Fibroblast of villous mesenchyme (primary cell): ENCODE results near the gene RDX. TPM values are rescaled to one million over a fixed set of nuclear protein-coding genes. Genes with fewer than 3 reads are reported as not detected.
A peak's percentile ranks its signal among the peaks of the same experiment; 100 is the strongest.
"Not testable (repeated sequence)": the region's sequence is repeated elsewhere in the genome, so short reads cannot be mapped to it uniquely, and the experiment has no call there.

Experiments
- DNase-seq: peaks from one replicate; pipeline ENCODE4 v3.0.0-alpha.2; 2010; ENCODE audit warnings: low read depth
- H3K4me3 ChIP-seq: 2 replicates; pipeline ENCODE4 v1.5.1; 2011; ENCODE audit warnings: low read depth, mild to moderate bottlenecking, low read length
- total RNA-seq: library from RNA; depleted of rRNA; stranded (reverse); fragments of >200 nt; gene quantifications from 2 replicates; pipeline ENCODE4 v1.2.3, GENCODE V29; 2012
- TF ChIP-seq, protein P1 (sequence below): IDR thresholded peaks from 2 replicates; pipeline ENCODE4 v1.5.1; 2012; ENCODE audit warnings: low read depth, mild to moderate bottlenecking, low read length; ENCODE audit not compliant: insufficient read depth

RDX gene
- total RNA-seq, 1 donor, result 84.2 TPM

DNA sequence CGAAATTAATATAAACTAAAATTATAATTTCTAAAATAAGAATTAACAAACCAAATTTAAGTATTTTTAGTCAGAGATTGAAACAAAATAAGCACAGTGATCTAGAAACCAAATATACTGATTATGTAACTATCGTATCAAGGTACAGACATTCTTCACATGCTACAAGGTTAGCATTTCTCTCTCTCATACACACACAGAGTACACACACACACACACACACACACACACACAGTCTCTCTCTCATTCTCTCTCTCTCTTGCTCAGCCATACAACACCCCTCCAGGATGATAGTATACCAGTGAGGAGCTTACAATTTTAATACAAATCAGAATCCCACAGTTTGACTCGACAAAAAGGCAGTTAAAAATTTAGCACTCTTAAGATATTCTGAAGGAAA is 66.0 kb downstream of the RDX start:
- H3K4me3 ChIP-seq, result no peak overlapping the region
- TF ChIP-seq, protein P1, sequence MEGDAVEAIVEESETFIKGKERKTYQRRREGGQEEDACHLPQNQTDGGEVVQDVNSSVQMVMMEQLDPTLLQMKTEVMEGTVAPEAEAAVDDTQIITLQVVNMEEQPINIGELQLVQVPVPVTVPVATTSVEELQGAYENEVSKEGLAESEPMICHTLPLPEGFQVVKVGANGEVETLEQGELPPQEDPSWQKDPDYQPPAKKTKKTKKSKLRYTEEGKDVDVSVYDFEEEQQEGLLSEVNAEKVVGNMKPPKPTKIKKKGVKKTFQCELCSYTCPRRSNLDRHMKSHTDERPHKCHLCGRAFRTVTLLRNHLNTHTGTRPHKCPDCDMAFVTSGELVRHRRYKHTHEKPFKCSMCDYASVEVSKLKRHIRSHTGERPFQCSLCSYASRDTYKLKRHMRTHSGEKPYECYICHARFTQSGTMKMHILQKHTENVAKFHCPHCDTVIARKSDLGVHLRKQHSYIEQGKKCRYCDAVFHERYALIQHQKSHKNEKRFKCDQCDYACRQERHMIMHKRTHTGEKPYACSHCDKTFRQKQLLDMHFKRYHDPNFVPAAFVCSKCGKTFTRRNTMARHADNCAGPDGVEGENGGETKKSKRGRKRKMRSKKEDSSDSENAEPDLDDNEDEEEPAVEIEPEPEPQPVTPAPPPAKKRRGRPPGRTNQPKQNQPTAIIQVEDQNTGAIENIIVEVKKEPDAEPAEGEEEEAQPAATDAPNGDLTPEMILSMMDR, result no peak
- no peak for DNase-seq

DNA sequence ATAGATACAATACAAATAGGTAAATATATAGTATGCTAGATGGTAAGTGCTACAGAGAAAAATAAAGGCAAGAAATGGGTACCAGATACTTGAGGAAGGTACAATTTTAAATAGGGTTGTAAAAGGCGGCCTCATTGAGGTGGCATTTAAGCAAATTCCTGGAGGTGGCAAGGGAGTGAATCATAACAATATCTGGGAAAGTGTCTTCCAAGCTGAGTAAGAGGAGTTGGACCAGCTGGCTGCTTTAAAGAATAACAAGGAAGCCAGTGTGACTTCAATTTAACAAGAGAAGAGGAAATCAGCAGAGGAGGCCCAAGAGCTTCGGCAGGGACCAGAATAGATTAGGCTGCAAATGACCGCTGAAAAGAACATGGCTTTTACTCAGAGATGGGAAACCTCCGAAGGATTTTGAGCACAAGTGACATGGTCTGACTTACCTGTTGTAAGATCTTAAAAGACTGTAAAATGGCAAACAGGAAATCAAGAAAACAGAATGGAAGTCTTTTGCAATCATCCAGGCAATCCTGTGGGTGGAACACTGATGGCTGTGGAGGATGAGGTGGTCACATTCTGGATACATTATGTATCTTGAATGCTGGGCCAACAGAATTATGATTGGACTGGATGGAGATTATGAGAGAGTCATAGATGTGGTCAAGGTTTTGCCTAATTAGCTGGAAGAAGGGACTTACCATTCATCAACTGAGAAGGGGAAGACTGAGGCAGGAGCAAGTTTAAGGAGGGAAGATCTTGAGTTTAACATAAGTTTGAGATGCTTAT is 77.2 kb downstream of the RDX start:
- no peak for DNase-seq
- TF ChIP-seq, protein P1, result no peak
- H3K4me3 ChIP-seq, result no peak overlapping the region

DNA sequence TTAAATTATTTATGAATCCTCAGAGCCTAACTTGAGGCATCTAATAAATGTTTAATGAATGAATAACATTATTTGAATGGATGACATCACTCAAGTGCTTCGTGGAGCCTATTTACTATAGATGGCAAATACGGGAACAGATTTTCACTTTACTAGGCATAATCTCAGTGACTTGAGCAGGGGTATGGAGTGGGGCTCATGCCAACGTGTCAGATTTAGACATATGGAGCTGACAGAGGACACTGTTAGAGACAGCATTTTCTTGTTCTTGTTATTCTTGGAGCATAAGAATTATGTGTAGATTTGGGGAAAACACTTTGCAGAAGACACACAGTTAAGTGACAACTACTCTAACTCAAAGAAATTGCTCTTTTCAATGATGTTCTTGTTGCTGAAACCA is 78.5 kb downstream of the RDX start:
- TF ChIP-seq, protein P1, result no peak
- H3K4me3 ChIP-seq, result no peak overlapping the region
- DNase-seq, result no peak

DNA sequence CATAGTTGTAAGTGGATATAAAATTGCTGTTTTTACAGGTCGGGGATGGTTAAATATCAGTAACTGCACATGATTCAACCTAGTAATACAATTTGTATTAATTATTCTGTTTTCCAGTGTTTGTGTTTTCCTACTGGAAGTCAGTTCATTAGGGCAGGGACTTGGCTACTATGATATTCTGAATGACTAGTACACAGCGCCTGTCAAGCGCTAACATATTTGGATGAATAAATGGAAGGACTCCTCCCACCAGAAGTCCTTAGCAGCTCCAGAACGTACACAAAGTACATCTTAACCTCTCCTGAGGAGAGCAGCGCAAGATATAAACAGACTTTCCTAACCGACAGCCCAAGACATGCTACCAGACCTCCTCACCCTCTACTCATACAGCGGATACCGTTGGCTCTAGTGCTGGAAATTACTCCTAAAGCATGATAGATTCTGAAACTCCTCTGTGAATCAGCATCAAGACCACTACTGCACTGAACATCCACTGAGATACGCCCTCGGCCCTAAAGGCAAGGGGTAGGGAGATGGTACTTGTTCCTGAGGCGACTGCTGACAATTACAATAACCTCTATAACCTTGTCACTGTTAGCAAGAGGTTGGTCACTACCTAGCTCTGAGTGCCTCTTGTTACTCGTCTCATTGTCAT is 79.1 kb downstream of the RDX start:
- DNase-seq, result no peak
- TF ChIP-seq, protein P1, result no peak

DNA sequence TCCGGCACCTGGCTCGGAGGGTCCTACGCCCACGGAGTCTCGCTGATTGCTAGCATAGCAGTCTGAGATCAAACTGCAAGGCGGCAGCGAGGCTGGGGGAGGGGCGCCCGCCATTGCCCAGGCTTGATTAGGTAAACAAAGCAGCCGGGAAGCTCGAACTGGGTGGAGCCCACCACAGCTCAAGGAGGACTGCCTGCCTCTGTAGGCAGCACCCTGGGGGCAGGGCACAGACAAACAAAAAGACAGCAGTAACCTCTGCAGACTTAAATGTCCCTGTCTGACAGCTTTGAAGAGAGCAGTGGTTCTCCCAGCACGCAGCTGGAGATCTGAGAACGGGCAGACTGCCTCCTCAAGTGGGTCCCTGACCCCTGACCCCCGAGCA is 87.1 kb downstream of the RDX start:
- DNase-seq, result not testable (repeated sequence)
- peak overlapping the region; percentile 47 for H3K4me3 ChIP-seq

More for the DNA sequence above, 79.1 kb downstream of the RDX start:
- no peak overlapping the region for H3K4me3 ChIP-seq

DNA sequence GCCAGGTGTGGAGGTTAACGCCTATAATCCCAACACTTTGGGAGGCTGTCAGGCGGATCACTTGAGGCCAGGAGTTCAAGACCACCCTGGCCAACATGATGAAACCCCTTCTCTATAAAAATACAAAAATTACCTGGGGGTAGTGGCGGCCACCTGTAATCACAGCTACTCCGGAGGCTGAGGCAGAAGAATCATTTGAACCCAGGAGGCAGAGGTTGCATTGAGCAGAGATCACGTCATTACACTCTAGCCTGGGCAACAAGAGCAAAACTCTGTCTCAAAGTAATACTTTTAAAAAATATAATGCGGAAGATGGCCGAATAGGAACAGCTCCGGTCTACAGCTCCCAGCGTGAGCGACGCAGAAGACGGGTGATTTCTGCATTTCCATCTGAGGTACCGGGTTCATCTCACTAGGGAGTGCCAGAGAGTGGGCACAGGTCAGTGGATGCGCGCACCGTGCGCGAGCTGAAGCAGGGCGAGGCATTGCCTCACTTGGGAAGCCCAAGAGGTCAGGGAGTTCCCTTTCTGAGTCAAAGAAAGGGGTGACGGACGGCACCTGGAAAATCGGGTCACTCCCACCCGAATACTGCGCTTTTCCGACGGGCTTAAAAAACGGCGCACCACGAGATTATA is 87.6 kb downstream of the RDX start:
- peak overlapping the region; percentile 47 for H3K4me3 ChIP-seq

DNA sequence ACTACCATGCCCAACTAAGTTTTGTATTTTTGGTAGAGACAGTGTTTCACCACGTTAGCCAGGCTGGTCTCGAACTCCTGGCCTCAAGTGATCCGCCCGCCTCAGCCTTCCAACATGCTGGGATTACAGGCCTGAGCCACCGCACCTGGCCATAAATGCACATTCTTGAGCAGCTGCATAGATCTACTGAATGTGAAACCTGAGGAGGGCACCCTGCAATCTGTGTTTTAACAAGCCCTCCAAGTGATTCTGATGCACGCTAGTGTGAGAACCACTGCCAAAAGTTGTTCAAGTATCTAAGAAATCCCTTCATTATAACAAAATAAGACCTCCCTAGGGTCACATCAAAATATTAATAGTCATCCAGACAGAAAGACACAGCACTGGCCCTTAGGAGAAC is 89.3 kb downstream of the RDX start:
- H3K4me3 ChIP-seq, result no peak overlapping the region
- no peak for DNase-seq
- TF ChIP-seq, protein P1, result no peak

More for the DNA sequence above, 87.6 kb downstream of the RDX start:
- not testable (repeated sequence) for DNase-seq
